ENCODE data around the gene HABP2.

Gene HABP2

DNA sequence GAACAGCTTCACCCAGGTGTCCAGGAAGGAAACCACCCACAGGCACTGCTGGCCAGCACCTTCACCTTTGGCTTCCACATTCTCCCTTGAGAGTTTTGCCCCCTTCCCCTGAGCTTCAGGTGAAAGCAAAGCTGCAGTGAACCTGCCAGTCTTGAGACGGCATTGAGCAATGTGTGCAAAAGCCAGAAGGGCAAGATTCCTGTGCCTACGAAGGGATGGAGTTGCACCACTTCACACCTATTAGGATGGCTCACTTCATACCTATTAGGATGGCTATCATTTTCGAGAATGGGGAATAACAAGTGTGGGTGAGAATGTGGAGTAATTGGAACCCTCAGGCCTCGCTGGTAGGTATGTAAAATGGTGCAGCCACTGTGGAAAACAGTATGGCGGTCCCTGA lies 7.2 kb downstream of the HABP2 start:
- no peak for DNase-seq

DNA sequence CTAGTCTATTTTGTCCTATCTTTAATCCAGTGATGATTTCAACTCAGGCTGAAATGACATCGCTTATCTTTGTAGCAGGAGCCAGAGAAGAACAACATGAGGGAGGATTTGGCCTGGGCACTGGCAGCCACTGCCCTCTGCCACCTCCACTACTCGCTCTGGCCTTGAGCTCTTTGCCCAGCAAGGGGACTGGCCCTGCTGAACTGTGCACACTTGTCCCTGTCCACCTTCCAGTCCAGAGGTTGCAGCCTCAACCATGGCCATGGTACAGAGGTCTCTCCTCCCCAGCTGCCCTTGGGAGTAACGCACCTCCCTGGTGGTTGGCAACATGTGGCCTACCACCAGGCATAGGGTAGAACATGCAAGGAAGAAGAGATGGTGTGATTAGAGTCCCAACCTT lies 8.4 kb downstream of the HABP2 start:
- DNase-seq: no peak

GRCh38 chr10:113562069-113562468 lies 9.2 kb downstream of the HABP2 start:
- DNase-seq: no peak

- DNase-seq: no peak
These were observed 9.9 kb downstream of the HABP2 start for GRCh38 chr10:113562704-113563103.

- peak in 1 of 2 experiments; percentile 16 for DNase-seq
These were observed 10.6 kb downstream of the HABP2 start for GRCh38 chr10:113563306-113564088.

- DNase-seq: no peak
These were observed 12.5 kb downstream of the HABP2 start for GRCh38 chr10:113565364-113565763.

DNA sequence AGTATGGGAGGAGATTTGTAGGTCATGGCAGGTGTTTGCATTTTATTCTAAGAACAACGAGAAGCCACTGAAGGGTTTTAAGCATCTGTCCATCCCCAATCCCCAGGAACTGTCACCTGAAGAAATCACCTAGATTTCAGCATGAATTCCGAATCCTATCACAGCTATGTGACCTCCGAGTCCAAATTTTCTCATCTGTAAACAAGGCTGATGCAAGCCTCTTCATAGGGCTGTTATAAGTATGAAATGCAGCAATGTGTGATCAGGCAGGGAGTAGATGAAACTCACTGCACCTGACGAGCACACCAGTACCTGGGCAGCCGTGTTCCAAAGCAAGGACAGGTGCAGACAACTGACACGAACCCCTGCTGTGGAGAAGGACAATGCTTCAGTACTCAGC lies 14.0 kb downstream of the HABP2 start:
- DNase-seq: no peak

GRCh38 chr10:113569576-113569975 lies 16.7 kb downstream of the HABP2 start:
- no peak for DNase-seq

GRCh38 chr10:113572520-113573290 lies 19.9 kb downstream of the HABP2 start:
- DNase-seq: no peak

GRCh38 chr10:113573368-113573767 lies 20.5 kb downstream of the HABP2 start:
- no peak for DNase-seq

GRCh38 chr10:113576852-113577251 lies 24.0 kb downstream of the HABP2 start:
- no peak for DNase-seq

DNA sequence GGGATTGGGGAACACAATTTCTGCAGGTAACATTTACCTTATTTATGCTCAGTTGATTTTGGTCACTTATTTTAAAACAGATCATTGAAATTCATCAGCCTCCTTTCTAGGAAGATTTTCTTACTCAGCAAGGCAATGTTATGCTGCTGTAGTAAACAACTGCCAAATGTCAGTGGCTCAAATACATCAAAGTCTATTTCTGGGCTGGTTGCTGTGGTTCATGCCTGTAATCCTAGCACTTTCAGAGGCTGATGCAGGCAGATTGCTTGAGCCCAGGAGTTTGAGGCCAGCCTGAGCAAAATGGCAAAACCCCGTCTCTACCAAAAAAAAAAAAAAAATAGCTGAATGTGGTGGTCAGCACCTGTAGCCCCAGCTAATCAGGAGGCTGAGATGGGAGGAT lies 25.9 kb downstream of the HABP2 start:
- no peak for DNase-seq

- DNase-seq: no peak
These were observed 28.2 kb downstream of the HABP2 start for GRCh38 chr10:113581092-113581491.

- DNase-seq: no peak
These were observed 30.7 kb downstream of the HABP2 start for GRCh38 chr10:113583571-113583970.

DNA sequence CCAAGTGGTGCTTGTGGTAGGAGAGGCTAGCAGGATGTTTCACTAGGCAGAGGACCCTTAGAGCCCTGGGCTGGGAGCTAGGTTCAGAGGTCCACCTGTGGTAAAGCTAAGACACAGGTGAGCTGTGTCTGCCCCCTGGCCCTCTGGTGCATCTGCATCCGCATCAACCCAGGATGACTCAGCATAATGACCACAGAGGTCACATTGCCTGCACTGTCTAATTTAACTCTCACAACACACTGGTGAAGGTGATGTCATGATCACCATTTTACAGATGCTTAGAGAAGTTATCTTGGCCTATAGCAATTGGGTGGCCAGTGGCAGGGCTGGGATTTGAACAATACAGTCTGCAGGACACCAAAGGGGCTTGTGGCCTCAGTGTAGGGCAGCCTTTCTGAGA lies 33.1 kb downstream of the HABP2 start:
- DNase-seq: no peak

- DNase-seq: no peak
These were observed 36.4 kb downstream of the HABP2 start for GRCh38 chr10:113589201-113589770.

DNA sequence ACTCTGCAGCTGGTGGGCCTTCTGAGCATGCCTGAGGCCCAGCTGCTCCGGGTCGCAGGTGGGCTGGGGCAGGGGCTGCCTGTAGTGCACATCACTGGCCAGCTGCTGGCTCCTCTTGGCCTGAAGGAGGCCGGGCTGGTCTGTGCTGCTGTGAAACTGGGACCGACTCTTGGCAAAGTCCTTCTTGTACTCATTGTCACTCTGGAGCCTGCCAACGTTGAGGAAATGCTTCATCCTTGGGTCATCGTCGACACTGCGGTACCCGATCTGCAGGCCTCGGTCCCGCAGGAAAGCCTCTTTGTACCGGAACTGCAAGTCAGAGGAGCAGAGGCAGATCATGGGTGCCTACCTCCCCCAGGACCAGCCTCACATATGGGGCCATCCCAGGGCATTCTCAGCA lies 37.7 kb downstream of the HABP2 start:
- DNase-seq: no peak

- DNase-seq: no peak
These were observed 39.5 kb downstream of the HABP2 start for GRCh38 chr10:113592380-113592779.

DNA sequence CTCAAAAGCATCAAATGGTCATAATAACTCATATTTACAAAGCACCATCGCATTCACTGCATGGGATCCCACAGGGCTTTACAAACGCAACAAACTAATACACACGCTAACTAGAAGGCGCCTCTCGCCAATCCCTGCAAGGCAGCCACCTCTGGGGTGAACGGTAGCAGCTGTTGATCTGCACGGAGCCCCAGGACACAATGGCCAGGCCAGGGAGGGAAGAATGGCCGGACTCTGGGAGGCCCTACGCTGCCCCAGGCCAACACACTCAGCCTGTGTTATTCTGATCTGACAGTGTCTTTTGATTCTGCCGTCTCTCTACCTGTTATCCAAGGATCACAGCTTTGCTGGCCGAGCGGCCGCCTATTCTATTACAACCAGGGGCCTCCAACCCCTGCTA lies 41.8 kb downstream of the HABP2 start:
- DNase-seq: no peak

GRCh38 chr10:113600569-113600968 lies 47.7 kb downstream of the HABP2 start:
- DNase-seq: no peak

DNA sequence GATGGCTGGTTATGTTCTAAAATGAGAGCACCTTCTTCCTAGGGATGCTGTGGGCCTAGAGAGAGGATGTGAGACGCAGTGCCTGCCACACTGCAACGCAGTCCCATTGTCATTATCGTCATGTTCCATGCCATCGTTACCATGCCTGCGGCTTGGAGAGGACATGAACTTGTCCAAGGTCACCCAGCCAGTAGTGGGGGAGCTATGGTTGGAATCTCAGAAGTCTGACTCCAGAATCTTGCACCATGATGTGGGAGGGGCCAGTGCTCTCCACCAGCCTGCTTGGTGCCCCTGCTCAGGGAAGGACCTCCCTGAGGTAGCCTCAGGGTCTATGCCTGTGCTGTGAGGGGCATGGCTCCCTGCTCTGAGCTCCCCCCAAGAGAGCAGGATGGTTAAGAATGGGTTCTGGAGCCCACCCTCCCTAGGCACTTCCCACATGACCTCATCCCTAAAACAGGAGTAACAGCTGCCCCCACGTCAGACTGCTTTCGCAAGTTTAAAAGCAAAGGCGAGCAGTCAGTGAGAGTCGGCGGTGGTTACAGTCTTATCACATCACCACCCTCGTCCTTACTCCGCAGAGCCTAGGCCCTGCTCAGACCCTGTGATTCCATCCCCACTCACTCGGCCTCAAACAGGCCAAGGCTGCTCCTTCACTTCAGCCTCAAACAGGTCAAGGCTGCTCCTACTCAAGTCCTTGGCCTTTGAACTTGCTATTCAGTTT lies 50.4 kb downstream of the HABP2 start:
- DNase-seq: no peak

GRCh38 chr10:113604572-113604971 lies 51.7 kb downstream of the HABP2 start:
- DNase-seq: no peak

DNA sequence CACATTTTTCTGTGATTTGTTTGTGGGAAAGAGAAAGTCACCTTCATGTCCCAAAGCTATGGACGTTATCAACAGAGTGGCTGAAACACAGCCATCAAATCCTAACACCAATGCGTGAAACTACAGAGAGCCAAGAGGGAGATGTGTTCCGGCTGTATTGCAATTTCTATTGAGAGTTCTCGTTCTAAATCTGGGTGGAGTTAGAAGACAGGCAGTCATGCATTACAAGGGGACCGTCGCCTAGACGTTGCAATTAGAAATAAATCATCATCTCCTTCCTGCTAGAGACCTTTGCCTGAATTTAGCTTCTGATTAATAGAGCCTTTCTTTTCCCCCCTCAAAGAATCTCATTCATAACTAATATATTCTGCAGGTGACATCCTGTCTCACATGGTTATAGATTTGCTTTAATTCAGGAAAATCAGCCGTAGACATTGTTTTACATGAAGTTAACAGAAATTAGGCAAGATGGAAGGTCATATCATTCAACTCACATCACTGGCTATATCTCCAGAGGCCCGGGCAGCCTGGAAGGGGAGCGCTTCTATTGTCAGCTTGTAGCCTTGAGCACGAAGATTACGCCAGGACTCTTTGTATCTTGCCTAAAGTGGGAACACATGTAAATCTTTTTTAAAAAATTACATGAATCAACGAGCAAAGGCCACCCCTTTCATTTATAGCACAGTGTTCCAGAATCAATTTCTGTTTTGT lies 52.6 kb downstream of the HABP2 start:
- DNase-seq: no peak
